K562 (cell line): ENCODE data around the gene SLC25A28. TPM values are rescaled to one million over a fixed set of nuclear protein-coding genes. Genes with fewer than 3 reads are reported as not detected.

ENCODE experiments used
- ARID1B ChIP-seq: fragments of 450-650 bp; IDR thresholded peaks from 2 replicates; pipeline ENCODE4 v1.6.1; 2016; ENCODE audit warnings: antibody characterized with exemption, mild to moderate bottlenecking, inconsistent platforms
- ATF3 ChIP-seq, 2 experiments: fragments of 450-650 bp in 1 of 2; sonication (generic) in 1 of 2; formaldehyde crosslinking in 1 of 2; IDR thresholded peaks in 1 of 2; conservative IDR thresholded peaks in 1 of 2; 2 replicates each; pipeline versions ENCODE4 v1.6.1 to v1.8.1; 2016 to 2023; ENCODE audit warnings: mild to moderate bottlenecking in 2 of 2, moderate library complexity in 2 of 2, inconsistent platforms in 1 of 2, missing genetic modification reagents in 1 of 2
- BMI1 ChIP-seq: fragments of 150-350 bp; IDR thresholded peaks from 2 replicates; pipeline ENCODE4 v1.6.1; 2014; ENCODE audit warnings: low read length
- BRD4 ChIP-seq: fragments of 200-600 bp; sonication (generic); IDR thresholded peaks from 2 replicates; pipeline ENCODE4 v1.6.1; 2017; ENCODE audit warnings: inconsistent platforms
- CHD4 ChIP-seq: fragments of 200-600 bp; sonication (generic); IDR thresholded peaks from 3 replicates; pipeline ENCODE4 v1.6.1; 2012; ENCODE audit warnings: low read depth, mild to moderate bottlenecking, mixed read lengths, low read length, inconsistent platforms; ENCODE audit not compliant: insufficient read depth, insufficient replicate concordance, poor library complexity, severe bottlenecking
- CTCFL ChIP-seq: IDR thresholded peaks from 2 replicates; pipeline ENCODE4 v1.6.1; 2011; ENCODE audit warnings: borderline replicate concordance, low read depth, mild to moderate bottlenecking, moderate library complexity, low read length; ENCODE audit not compliant: insufficient read depth, poor library complexity, severe bottlenecking
- FOXM1 ChIP-seq, 2 experiments: fragments of 450-650 bp in 1 of 2; sonication (generic) in 1 of 2; formaldehyde crosslinking in 1 of 2; IDR thresholded peaks; 2 replicates each; pipeline versions ENCODE4 v1.6.1 to v1.9.0; 2017 to 2022; ENCODE audit warnings: low read depth in 2 of 2, mild to moderate bottlenecking in 2 of 2, missing genetic modification reagents in 1 of 2, moderate library complexity in 1 of 2
- HNRNPK ChIP-seq: fragments of 200-400 bp; formaldehyde crosslinking; IDR thresholded peaks from one replicate; pipeline ENCODE4 v1.6.1; 2018; ENCODE audit warnings: mild to moderate bottlenecking, low read depth, low read length; ENCODE audit not compliant: poor library complexity, severe bottlenecking
- IFI16 ChIP-seq: fragments of 250-450 bp; sonication (Bioruptor Pico); IDR thresholded peaks from 2 replicates; pipeline ENCODE4 v2.1.2; 2022; ENCODE audit warnings: mild to moderate bottlenecking, inconsistent platforms
- KDM5B ChIP-seq: fragments of 200-600 bp; sonication (generic); IDR thresholded peaks from 2 replicates; pipeline ENCODE4 v1.6.1; 2012; ENCODE audit warnings: low read depth, mild to moderate bottlenecking, moderate library complexity, low read length, control low read depth, inconsistent platforms; ENCODE audit not compliant: insufficient replicate concordance
- NR4A1 ChIP-seq, 2 experiments: fragments of 250-450 bp in 1 of 2; fragments of 450-650 bp in 1 of 2; sonication (Bioruptor Pico) in 1 of 2; IDR thresholded peaks; 2 replicates each; pipeline versions ENCODE4 v1.4.0 to v1.6.1; 2016 to 2020; ENCODE audit warnings: mild to moderate bottlenecking in 2 of 2, missing compliant biosample characterization in 1 of 2, missing genetic modification characterization in 1 of 2, moderate library complexity in 1 of 2
- PHTF2 ChIP-seq: fragments of 250-450 bp; sonication (Bioruptor Pico); IDR thresholded peaks from 2 replicates; pipeline ENCODE4 v1.5.0; 2021; ENCODE audit warnings: mild to moderate bottlenecking
- TEAD1 ChIP-seq, 2 experiments: fragments of 450-650 bp in 1 of 2; sonication (generic) in 1 of 2; formaldehyde crosslinking; IDR thresholded peaks; 2 replicates each; pipeline versions ENCODE4 v1.4.0 to v1.8.0; 2020 to 2022; ENCODE audit warnings: mild to moderate bottlenecking in 2 of 2, missing genetic modification reagents in 1 of 2
- TRIM25 ChIP-seq: fragments of 450-650 bp; IDR thresholded peaks from 2 replicates; pipeline ENCODE4 v1.7.0; 2016; ENCODE audit warnings: borderline replicate concordance
- TRIM28 ChIP-seq: fragments of 450-650 bp; IDR thresholded peaks from 2 replicates; pipeline ENCODE4 v1.6.1; 2017
- UBTF ChIP-seq, 2 experiments: IDR thresholded peaks; 2 replicates each; pipeline ENCODE4 v1.6.1; 2012; ENCODE audit warnings: improper control_type of control experiment in 2 of 2, low read depth in 2 of 2, low read length in 2 of 2, borderline replicate concordance in 1 of 2
- ZNF133 ChIP-seq: fragments of 250-450 bp; sonication (Bioruptor Pico); IDR thresholded peaks from 2 replicates; pipeline ENCODE4 v1.4.0; 2020; ENCODE audit warnings: mild to moderate bottlenecking
- ZNF354B ChIP-seq: fragments of 250-450 bp; sonication (Bioruptor Pico); IDR thresholded peaks from 2 replicates; pipeline ENCODE4 v1.4.0; 2020
- ZNF436 ChIP-seq: fragments of 250-450, 450-650 bp; sonication (Bioruptor Pico); formaldehyde crosslinking; IDR thresholded peaks from 2 replicates; pipeline ENCODE4 v1.7.0; 2020; ENCODE audit warnings: mild to moderate bottlenecking
- polyA plus RNA-seq, 8 experiments: library from polyadenylated mRNA; depleted of rRNA in 4 of 8; stranded (reverse) in 5 of 8; unstranded in 3 of 8; fragments of >200 nt; fragmentation: Nextera tagmentation in 2 of 8; fragmentation: Illumina TruSeq in 1 of 8; extraction: Ambion mirVana in 2 of 8; extraction: Trizol in 1 of 8; gene quantifications; 2 replicates each; pipeline versions ENCODE4 v1.2.1 to v1.2.3, GENCODE V29; 2011 to 2014; ENCODE audit warnings: inconsistent platforms in 1 of 8, missing spikeins in 1 of 8
- total RNA-seq, 7 experiments: library from RNA; depleted of rRNA in 6 of 7; stranded (reverse); fragments of >200 nt in 6 of 7; fragmentation: Illumina TruSeq in 2 of 7; extraction: Trizol in 2 of 7; gene quantifications; 2 replicates each; pipeline versions ENCODE4 v1.2.1 to v1.2.3, GENCODE V29; 2011 to 2021; ENCODE audit warnings: low replicate concordance in 1 of 7

The SLC25A28 gene
- total and polyA plus RNA-seq, 9 of the 15 experiments (the other 6 are each of a cell fraction or from before 2014, with no cell fraction given): 6.2 to 32.3 (median 18.8) TPM

GRCh38 chr10:99667108-99667751 is 47.0 kb upstream of the SLC25A28 start (continued):
- TF ChIP-seq TRIM28 (no peak), KDM5B (no peak), ZNF354B (no peak), BMI1 (no peak), IFI16 (CRISPR knock-in tag) (no peak), CTCFL (no peak), NR4A1 (CRISPR knock-in tag; IDR thresholded peaks at IDR 0.05) (no peak), NR4A1 (tag; IDR thresholded peaks at IDR 0.05) (no peak), TRIM25 (no peak), ATF3 (IDR thresholded peaks at IDR 0.05) (peak; percentile 62), ATF3 (CRISPR knock-in tag; conservative IDR thresholded peaks at IDR 0.05) (no peak), UBTF (IDR thresholded peaks at IDR 0.05; ENCODE audit: borderline replicate concordance in 1 of 2, low read depth in 2 of 2, low read length in 2 of 2) (no peak), TEAD1 (CRISPR knock-in tag; IDR thresholded peaks at IDR 0.05) (no peak), HNRNPK (no peak), CHD4 (no peak), BRD4 (no peak), ZNF133 (CRISPR knock-in tag) (no peak), ZNF436 (CRISPR knock-in tag) (no peak), FOXM1 (IDR thresholded peaks at IDR 0.05; ENCODE audit: low read depth) (0 out of 2 replicates have a peak, but pooled peaks have one; percentile 32), FOXM1 (CRISPR knock-in tag; IDR thresholded peaks at IDR 0.05; ENCODE audit: low read depth) (no peak), ARID1B (peak; percentile 84), PHTF2 (CRISPR knock-in tag) (no peak)
